Effector CD4-positive, alpha-beta T cell (primary cell): ENCODE data around the gene ADAMTS14.
A peak's percentile ranks its signal among the peaks of the same experiment; 100 is the strongest.
"Not testable (repeated sequence)": the region's sequence is repeated elsewhere in the genome, so short reads cannot be mapped to it uniquely, and the experiment has no call there.

ENCODE experiments used
- DNase-seq: peaks from one replicate; pipeline ENCODE4 v3.0.0-alpha.2; 2020

The ADAMTS14 gene

DNA sequence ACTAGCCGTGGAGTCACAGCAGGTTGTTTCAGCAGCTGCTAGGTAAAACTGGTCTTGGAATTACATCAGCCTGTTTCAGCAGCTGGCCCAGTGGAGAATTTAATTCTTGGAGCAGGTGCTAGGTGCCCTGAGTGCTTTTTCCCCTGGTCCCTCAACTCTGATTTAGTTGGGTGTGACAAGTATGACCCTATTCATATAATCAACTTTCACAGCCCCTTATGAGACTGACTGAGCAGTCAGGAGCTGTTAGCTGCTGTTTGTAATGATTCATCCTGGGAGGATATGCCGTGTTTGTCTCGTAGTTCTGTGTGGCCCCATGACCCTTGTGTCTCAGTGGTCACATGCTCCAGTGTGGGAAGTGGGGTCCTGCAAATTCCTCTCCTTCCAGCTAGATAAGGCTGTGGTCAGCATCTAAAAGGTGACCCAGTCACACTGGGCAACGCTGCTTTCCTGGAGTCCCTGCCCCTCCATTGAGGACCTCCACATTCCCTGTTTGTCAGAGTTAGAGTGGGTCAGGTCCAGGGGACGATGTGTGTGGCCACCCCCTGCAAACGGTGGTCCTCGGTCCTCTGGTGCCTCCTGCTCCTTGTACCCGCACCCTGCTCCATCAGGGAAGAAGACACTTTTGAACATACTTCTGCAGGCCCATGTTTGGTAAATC, 84.5 kb downstream of the ADAMTS14 start:
- DNase-seq, result no peak

- DNase-seq, result no peak
Measured at GRCh38 chr10:70757856-70758255, 85.5 kb downstream of the ADAMTS14 start.

DNA sequence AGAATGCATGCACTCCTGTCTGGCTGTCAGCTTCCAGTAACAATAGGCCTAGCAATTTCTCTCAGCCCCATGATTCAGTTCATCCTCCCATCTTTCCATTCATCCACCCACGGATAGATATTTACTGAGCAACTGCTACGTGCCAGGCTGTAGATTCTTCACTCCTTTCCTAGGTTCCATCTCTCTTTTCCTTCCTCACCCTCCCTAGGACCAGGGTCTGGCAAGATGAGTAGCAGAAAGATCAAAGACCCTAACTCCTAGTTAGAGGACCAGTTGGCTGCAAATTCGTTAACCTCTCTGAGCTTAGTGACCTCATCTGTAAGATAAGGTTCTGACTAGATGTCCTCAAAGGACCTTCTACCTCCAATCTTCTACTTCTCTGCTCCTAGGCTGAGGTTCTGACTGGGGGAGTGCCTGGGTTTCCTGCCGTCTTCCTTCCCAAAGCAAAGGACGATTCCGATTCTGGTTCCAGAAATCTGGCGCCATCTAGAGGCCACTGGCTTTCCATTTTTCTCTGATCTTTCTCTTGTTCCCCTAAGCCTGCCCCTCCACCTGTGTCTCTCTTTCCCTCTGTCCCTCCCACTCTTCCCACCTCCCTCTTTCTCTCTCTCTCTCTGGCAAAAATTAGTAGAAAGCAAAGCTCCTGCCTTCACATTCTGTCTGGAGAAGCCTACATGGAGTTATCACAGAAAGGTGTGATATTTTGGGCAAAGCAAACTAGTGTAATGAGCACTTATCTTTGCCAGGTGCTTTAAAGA, 86.6 kb downstream of the ADAMTS14 start:
- peak; percentile 55 for DNase-seq

DNA sequence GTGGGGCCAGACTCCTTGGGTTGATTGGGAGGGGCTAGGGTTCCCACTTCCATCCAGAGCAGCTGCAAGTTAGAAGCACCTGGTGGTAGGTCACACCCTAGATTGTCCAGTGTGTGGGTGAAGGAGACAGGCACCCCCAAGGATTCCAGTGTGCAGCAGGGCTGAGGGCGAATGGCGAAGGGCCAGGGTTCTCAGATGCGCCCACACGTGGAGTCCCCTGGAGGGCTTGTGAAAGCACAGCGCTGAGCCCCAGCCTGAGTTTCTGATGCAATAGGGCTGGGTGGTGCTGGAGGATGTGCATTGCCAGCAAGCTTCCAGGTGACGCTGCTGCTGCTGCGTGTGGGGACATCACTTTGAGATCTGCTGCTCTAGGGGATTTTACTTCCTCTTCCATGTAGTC, 87.5 kb downstream of the ADAMTS14 start:
- no peak for DNase-seq

DNA sequence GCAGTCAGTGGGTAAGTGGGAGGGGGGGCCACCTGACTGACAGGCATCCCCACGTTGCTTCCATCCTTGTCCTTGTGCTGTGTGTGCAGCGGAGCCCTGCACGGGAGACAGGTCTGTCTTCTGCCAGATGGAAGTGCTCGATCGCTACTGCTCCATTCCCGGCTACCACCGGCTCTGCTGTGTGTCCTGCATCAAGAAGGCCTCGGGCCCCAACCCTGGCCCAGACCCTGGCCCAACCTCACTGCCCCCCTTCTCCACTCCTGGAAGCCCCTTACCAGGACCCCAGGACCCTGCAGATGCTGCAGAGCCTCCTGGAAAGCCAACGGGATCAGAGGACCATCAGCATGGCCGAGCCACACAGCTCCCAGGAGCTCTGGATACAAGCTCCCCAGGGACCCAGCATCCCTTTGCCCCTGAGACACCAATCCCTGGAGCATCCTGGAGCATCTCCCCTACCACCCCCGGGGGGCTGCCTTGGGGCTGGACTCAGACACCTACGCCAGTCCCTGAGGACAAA, 88.0 kb downstream of the ADAMTS14 start:
- no peak for DNase-seq

DNA sequence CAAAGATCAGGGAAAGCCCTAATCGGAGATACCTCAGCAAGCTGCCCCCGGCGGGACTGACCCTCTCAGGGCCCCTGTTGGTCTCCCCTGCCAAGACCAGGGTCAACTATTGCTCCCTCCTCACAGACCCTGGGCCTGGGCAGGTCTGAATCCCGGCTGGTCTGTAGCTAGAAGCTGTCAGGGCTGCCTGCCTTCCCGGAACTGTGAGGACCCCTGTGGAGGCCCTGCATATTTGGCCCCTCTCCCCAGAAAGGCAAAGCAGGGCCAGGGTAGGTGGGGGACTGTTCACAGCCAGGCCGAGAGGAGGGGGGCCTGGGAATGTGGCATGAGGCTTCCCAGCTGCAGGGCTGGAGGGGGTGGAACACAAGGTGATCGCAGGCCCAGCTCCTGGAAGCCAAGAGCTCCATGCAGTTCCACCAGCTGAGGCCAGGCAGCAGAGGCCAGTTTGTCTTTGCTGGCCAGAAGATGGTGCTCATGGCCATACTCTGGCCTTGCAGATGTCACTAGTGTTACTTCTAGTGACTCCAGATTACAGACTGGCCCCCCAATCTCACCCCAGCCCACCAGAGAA, 88.8 kb downstream of the ADAMTS14 start:
- no peak for DNase-seq

- no peak for DNase-seq
Measured at GRCh38 chr10:70761727-70762350, 89.5 kb downstream of the ADAMTS14 start.

GRCh38 chr10:70762441-70763175, 90.3 kb downstream of the ADAMTS14 start:
- DNase-seq, result no peak

DNA sequence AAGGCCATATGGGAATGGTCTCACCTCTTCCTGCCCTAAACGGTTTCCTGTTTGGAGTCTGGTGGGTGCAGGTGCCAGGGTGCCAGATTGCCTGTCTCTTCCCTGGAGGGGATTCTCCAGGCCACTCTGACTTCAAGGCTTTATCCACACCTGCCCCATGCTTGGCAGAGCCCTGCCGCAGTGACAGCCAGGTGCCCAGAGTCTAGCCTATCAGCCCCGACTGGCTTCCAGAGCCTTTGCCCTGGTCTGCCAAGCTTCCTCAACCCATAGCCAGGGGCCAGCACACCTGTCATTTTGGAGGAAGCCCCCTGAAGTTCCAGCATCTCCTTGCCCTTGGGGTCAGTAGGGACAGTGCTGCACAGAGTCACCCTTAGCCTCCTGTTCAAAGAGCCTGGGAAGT, 91.3 kb downstream of the ADAMTS14 start:
- no peak for DNase-seq

- DNase-seq, result no peak
Measured at GRCh38 chr10:70765794-70766594, 93.7 kb downstream of the ADAMTS14 start.

GRCh38 chr10:70768026-70768685, 95.8 kb downstream of the ADAMTS14 start:
- DNase-seq, result not testable (repeated sequence)

- no peak for DNase-seq
Measured at GRCh38 chr10:70769121-70769520, 96.8 kb downstream of the ADAMTS14 start.

- DNase-seq, result no peak
Measured at GRCh38 chr10:70770001-70770400, 97.7 kb downstream of the ADAMTS14 start.

GRCh38 chr10:70770516-70770915, 98.2 kb downstream of the ADAMTS14 start:
- not testable (repeated sequence) for DNase-seq

DNA sequence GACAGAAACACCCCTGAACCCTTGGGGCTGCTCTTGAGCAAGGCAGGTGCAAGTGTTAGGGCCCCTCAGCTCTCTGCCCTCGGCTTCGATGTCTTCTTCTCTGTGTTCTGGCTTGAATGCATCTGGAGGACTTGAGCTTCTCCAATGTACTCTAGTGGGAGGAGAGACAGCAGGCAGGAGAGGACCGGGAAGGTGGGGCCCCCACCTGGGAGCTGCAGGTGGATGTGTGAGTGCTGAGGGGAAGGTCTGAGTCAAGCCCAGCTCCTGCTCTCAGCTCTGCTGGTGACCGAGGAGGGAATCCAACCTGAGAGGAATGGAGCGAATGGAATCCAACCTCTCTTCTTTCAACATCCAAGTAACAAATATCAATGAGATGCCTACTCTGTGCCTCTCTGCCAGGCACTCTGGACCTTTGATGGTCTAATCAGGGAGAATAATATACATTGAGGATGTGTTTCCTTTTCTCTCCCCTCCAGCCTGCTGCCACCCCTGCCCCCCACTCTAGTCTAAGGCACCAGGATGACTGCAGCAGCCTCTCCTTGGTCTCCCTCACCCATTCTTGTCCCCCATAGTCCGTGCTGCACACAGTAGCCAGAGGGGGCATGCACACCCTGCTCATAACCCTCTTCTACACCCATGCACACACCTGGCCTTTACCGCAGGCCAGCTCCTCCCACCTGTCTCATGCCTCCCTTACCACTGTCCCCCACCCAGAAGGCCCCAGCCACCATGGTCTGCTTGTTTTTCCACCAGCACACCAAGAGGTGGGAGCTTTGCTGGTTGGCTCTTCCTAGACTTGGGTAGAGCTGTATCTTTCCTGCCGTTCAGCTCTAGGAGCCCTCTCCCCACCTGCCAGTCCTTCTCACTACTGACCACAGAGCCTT, 99.2 kb downstream of the ADAMTS14 start:
- no peak for DNase-seq

- DNase-seq, result no peak
Measured at GRCh38 chr10:70772627-70773026, 100.3 kb downstream of the ADAMTS14 start.

GRCh38 chr10:70773461-70773860, 101.2 kb downstream of the ADAMTS14 start:
- DNase-seq, result no peak

- no peak for DNase-seq
Measured at GRCh38 chr10:70773965-70774809, 101.9 kb downstream of the ADAMTS14 start.
